HL-60 (cell line): ENCODE data around the gene S100P.
"Not testable (repeated sequence)": the region's sequence is repeated elsewhere in the genome, so short reads cannot be mapped to it uniquely, and the experiment has no call there.

ENCODE experiments used
- DNase-seq, 2 experiments: peaks; one replicate each; pipeline ENCODE4 v3.0.0-alpha.2; 2010 to 2020; ENCODE audit warnings: low read depth in 1 of 2, low spot score in 1 of 2
- H3K27ac ChIP-seq: fragments of 250-450 bp; sonication (Bioruptor Pico); replicated peaks from 2 replicates; pipeline ENCODE4 v1.5.1; 2020; ENCODE audit warnings: mild to moderate bottlenecking, moderate library complexity
- H3K27me3 ChIP-seq: fragments of 250-450 bp; sonication (Bioruptor Pico); 2 replicates; pipeline ENCODE4 v1.5.1; 2021; ENCODE audit warnings: mild to moderate bottlenecking, moderate library complexity; ENCODE audit not compliant: insufficient read depth, poor library complexity, severe bottlenecking
- H3K4me3 ChIP-seq: replicated peaks from 2 replicates; pipeline ENCODE4 v1.5.1; 2011; ENCODE audit warnings: mild to moderate bottlenecking, control low read depth, low read length; ENCODE audit not compliant: insufficient read depth
- GABPA ChIP-seq: IDR thresholded peaks from 2 replicates; pipeline ENCODE4 v1.6.1; 2012; ENCODE audit warnings: low read depth
- POLR2AphosphoS5 ChIP-seq: IDR thresholded peaks from 2 replicates; pipeline ENCODE4 v1.6.1; 2012; ENCODE audit warnings: low read depth
- SPI1 ChIP-seq: IDR thresholded peaks from 2 replicates; pipeline ENCODE4 v1.6.1; 2012; ENCODE audit warnings: low read depth, mild to moderate bottlenecking, borderline replicate concordance
- TF ChIP-seq, protein P1 (sequence below): IDR thresholded peaks from 2 replicates; pipeline ENCODE4 v1.6.1; 2012; ENCODE audit warnings: low read depth; ENCODE audit not compliant: insufficient replicate concordance
- TF ChIP-seq, protein P2 (sequence below): IDR thresholded peaks from one replicate; pipeline ENCODE4 v1.5.1; 2011; ENCODE audit warnings: low read length, control low read depth, inconsistent platforms; ENCODE audit not compliant: insufficient read depth

Gene S100P

DNA sequence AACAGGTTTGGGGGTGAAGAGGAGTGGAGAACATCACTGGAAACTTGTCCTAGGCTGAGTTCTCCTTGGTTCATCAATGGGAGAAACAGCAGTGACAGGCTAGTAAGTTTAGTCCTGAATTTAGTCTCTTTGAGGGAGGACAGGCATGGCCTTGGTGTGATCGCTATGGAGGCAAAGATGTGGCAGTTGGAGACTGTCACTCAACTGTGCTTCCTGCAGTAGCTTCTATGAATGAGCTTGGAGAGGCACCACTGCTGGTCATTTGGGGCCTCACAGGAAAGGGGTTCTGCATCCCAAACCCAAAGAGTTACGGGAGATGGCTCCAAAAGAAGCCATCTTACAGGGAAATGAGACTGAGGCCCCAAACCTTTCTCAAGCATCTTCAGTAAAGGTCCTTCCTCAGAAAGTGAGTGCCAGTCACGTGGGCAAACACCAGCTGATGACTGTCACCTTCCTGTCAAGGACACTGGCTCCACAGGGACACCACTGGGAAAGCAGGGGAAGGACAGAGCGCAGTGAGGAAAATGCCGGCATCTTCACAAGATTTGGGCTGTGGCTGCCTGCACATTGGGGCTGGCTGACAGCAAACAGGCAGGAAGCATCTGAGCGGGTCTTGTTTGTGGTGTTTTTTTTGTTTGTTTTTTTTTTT, 46.0 kb upstream of the S100P start:
- Histone ChIP-seq H3K4me3 (no peak overlapping the region), H3K27me3 (no peaks in the 10 kb centered on the region), H3K27ac (no peak overlapping the region)
- DNase-seq: no peak
- TF ChIP-seq SPI1 (no peak), GABPA (no peak), POLR2AphosphoS5 (no peak)
- TF ChIP-seq, protein P1, sequence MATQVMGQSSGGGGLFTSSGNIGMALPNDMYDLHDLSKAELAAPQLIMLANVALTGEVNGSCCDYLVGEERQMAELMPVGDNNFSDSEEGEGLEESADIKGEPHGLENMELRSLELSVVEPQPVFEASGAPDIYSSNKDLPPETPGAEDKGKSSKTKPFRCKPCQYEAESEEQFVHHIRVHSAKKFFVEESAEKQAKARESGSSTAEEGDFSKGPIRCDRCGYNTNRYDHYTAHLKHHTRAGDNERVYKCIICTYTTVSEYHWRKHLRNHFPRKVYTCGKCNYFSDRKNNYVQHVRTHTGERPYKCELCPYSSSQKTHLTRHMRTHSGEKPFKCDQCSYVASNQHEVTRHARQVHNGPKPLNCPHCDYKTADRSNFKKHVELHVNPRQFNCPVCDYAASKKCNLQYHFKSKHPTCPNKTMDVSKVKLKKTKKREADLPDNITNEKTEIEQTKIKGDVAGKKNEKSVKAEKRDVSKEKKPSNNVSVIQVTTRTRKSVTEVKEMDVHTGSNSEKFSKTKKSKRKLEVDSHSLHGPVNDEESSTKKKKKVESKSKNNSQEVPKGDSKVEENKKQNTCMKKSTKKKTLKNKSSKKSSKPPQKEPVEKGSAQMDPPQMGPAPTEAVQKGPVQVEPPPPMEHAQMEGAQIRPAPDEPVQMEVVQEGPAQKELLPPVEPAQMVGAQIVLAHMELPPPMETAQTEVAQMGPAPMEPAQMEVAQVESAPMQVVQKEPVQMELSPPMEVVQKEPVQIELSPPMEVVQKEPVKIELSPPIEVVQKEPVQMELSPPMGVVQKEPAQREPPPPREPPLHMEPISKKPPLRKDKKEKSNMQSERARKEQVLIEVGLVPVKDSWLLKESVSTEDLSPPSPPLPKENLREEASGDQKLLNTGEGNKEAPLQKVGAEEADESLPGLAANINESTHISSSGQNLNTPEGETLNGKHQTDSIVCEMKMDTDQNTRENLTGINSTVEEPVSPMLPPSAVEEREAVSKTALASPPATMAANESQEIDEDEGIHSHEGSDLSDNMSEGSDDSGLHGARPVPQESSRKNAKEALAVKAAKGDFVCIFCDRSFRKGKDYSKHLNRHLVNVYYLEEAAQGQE: no peak
- TF ChIP-seq, protein P2, sequence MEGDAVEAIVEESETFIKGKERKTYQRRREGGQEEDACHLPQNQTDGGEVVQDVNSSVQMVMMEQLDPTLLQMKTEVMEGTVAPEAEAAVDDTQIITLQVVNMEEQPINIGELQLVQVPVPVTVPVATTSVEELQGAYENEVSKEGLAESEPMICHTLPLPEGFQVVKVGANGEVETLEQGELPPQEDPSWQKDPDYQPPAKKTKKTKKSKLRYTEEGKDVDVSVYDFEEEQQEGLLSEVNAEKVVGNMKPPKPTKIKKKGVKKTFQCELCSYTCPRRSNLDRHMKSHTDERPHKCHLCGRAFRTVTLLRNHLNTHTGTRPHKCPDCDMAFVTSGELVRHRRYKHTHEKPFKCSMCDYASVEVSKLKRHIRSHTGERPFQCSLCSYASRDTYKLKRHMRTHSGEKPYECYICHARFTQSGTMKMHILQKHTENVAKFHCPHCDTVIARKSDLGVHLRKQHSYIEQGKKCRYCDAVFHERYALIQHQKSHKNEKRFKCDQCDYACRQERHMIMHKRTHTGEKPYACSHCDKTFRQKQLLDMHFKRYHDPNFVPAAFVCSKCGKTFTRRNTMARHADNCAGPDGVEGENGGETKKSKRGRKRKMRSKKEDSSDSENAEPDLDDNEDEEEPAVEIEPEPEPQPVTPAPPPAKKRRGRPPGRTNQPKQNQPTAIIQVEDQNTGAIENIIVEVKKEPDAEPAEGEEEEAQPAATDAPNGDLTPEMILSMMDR: no peak

DNA sequence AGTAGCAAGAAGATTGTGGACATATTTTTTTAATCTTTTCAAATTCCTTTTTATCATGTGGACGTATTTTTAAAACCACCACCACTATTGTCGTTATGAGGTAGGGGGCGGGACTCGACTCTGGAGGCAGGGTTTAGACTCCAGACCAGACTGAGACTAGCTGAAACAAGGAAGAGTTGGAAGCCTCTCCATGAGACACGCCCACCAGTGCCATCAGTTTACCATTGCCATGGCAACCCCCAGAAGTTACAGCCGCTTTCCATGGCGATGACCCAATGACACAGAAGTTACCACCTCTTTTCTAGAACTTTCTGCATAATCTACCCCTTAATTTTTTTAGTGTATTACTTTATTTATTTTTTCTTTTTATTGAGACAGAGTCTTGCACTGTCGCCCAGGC, 44.5 kb upstream of the S100P start:
- TF ChIP-seq, protein P1: no peak
- no peak for TF ChIP-seq SPI1
- TF ChIP-seq GABPA: no peak
- no peak for TF ChIP-seq POLR2AphosphoS5
- TF ChIP-seq, protein P2: no peak
- no peaks in the 10 kb centered on the region for H3K27me3 ChIP-seq
- H3K4me3 ChIP-seq: no peak overlapping the region
- H3K27ac ChIP-seq: no peak overlapping the region
- no peak for DNase-seq

DNA sequence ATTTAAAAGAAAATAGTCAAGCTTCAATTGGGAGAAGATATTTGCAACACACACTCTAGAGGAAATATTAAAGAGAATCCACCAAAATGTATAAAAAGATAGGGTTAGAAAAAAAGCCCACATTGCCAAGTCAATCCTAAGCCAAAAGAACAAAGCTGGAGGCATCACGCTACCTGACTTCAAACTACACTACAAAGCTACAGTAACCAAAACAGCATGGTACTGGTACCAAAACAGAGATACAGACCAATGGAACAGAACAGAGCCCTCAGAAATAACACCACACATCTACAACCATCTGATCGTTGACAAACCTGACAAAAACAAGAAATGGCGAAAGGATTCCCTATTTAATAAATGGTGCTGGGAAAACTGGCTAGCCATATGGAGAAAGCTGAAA, 39.5 kb upstream of the S100P start:
- not testable (repeated sequence) for H3K4me3 ChIP-seq, H3K27ac ChIP-seq, DNase-seq, H3K27me3 ChIP-seq

DNA sequence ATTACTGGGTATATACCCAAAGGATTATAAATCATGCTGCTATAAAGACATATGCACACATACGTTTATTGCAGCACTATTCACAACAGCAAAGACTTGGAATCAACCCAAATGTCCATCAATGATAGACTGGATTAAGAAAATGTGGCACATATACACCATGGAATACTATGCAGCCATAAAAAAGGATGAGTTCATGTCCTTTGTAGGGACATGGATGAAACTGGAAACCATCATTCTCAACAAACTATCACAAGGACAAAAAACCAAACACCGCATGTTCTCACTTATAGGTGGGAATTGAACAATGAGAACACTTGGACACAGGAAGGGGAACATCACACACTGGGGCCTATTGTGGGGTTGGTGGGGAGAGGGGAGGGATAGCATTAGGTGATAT, 38.4 kb upstream of the S100P start:
- not testable (repeated sequence) for DNase-seq, H3K27me3 ChIP-seq, H3K27ac ChIP-seq, H3K4me3 ChIP-seq

DNA sequence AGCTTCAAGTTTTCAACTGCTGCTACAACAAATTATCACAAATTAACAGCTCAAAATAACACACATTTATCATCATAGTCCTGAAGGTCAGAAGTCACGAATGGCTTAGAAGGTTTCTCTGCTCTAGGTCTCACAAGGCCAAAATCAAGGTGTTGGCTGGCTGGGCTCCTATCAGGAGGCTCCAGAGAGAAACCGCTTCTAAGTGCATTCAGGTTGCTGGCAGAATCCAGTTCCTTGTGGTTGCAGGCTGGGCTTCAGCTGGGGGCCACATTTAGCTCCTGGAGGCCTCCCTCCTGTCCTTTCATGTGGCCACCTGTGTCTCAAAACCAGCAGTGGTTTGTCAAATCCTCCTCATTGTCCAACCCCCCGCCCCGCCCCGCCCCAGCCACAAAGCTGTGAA, 37.8 kb upstream of the S100P start:
- no peaks in the 10 kb centered on the region for H3K27me3 ChIP-seq
- DNase-seq: no peak
- H3K4me3 ChIP-seq: no peak overlapping the region
- H3K27ac ChIP-seq: no peak overlapping the region
- TF ChIP-seq SPI1 (no peak), POLR2AphosphoS5 (no peak), GABPA (no peak)
- TF ChIP-seq, protein P2: no peak
- TF ChIP-seq, protein P1: no peak
